Transverse colon (tissue), 3 donors: Measurements from ENCODE around the gene TMEM156.
A peak's percentile ranks its signal among the peaks of the same experiment; 100 is the strongest.

Experiments
- CTCF ChIP-seq, 5 experiments: fragments of 200-600 bp in 3 of 5; fragments of 450-650 bp in 2 of 5; sonication (generic) in 3 of 5; IDR thresholded peaks; 1 replicate in 2 of 5; 2 replicates in 3 of 5; pipeline ENCODE4 v1.5.1; 2016 to 2017; ENCODE audit warnings: antibody characterized with exemption in 5 of 5, inconsistent platforms in 3 of 5, mild to moderate bottlenecking in 2 of 5, moderate library complexity in 1 of 5
- EP300 ChIP-seq: sonication (generic); formaldehyde crosslinking; IDR thresholded peaks from one replicate; pipeline ENCODE4 v1.6.1; 2017; ENCODE audit warnings: antibody characterized with exemption, low read depth
- POLR2A ChIP-seq: fragments of 450-650 bp; IDR thresholded peaks from one replicate; pipeline ENCODE4 v1.6.1; 2016; ENCODE audit warnings: antibody characterized with exemption, mild to moderate bottlenecking, moderate library complexity

- TF ChIP-seq CTCF (IDR thresholded peaks at IDR 0.05) = no peak
- TF ChIP-seq POLR2A = peak; percentile 54
- no peak for TF ChIP-seq EP300
Measured at GRCh38 chr4:39032218-39033085, at the start of gene TMEM156.
